Jurkat, Clone E6-1 (cell line): ENCODE data around the gene PKD1. TPM values are rescaled to one million over a fixed set of nuclear protein-coding genes. Genes with fewer than 3 reads are reported as not detected.

Source experiments
- DNase-seq: peaks from one replicate; pipeline ENCODE4 v3.0.0-alpha.2; 2011; ENCODE audit warnings: low read depth, low spot score
- H3K4me3 ChIP-seq: 2 replicates; pipeline ENCODE4 v1.5.1; 2011; ENCODE audit warnings: mild to moderate bottlenecking, low read length, control low read depth, moderate library complexity
- polyA plus RNA-seq: library from polyadenylated mRNA; unstranded; fragments of >200 nt; gene quantifications from one replicate; pipeline ENCODE4 v1.2.1, GENCODE V29; 2012; ENCODE audit warnings: missing spikeins; ENCODE audit not compliant: insufficient read length, insufficient read depth

Gene PKD1
- polyA plus RNA-seq: 75.1 TPM

DNA sequence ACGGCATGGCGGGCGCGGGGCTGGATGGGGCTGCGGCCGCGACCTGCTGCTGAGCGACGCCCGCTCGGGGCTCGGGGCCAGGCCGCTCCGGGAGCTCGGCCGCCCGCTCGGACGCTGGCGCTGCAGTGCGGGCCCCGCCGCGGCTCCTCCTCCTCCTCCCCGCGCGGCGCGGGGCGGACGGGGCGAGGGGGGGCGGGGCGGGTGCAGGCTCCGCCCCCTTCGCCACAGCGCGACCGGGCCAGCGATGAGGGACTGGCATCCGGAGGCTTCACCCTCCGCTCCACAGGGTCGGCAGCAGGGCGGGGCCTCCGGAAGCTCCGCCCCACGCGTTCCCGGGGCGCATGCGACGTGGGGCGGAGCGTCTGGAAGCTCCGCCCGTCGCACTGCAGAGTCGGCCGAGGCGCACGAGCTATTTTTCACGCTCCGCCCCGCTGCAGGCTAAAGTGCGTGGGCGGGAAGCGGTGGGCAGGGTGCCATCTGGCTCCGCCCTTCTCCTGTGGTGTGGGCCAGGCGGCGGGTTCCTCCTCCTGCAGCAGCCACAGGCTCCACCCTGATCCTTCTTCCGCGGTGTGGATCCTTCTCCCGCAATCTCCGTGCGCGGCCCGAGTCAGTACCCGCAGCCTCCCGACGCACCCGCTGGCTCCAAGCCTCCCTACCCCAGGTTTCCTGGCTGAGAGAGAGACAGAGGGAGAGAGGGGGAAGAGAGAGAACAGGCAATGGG lies at the start of gene PKD1:
Gene PKD1, minus strand, starts transcription at position 129 of the 721 bp plus-strand sequence. CDS start 209 bp downstream, outside the sequence.
- peak within 1 kb of the TSS; percentile 51 for H3K4me3 ChIP-seq
- peak; percentile 92 for DNase-seq

DNA sequence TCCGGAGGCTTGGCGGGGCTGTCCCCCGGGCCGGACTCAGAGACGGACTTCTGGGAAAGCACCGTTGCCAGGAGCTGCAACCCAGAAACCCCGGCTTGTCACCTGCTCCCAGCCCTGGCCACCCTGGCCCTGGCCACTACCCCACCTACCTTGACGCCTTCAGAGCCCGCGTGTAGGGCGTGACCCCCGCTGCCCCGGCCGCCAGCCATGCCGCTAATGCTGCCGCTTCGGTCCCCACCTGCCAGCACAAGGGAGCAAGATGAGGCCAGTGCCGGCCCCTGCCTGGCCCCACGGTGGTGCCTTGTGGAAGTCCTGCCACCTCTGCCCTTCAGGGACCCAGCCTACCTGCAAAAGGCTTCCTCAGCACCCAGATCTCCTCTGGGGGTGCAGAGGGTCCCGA lies 49.3 kb upstream of the PKD1 start:
- DNase-seq: no peak

DNA sequence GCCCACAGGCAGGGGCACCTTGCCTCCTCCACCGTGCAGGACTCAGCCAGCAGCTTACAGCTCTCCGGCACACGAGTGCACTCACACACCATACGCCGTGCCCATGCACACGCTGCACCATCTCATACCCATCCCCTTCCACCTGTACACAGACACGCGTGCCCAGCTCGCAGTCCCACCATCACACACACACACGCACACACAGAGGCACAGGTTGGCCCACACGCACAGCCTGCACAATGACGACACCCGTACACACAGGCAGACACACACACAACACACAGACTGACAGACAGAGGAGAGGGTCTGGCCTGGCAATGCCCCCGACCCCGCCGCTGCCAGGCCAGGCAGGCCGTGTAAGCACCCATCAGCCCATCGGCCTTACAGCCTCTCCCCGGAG lies 48.6 kb upstream of the PKD1 start:
- DNase-seq: no peak
- no peak overlapping the region for H3K4me3 ChIP-seq

More for the DNA sequence above, 49.3 kb upstream of the PKD1 start:
- H3K4me3 ChIP-seq: no peak overlapping the region

DNA sequence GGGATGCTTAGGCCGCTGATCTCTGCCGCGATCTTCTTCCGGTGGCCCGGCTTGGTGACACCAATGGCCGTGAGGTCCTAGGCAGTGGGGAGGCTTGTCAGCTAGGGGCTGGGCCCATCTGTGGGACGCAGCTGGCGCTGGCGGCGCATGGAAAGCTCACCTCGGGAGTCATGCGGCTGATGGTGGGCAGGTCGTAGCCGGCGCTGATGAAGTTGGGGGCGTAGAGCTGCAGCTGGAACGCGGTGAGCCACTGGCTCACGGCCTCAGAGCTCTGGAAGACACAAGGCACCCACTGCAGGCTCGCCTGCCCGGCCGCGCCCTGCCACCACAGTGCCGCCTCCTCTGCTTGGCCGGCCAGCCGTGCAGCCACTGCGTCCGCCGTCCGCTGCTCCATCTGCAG lies 48.0 kb upstream of the PKD1 start:
- H3K4me3 ChIP-seq: no peak overlapping the region

DNA sequence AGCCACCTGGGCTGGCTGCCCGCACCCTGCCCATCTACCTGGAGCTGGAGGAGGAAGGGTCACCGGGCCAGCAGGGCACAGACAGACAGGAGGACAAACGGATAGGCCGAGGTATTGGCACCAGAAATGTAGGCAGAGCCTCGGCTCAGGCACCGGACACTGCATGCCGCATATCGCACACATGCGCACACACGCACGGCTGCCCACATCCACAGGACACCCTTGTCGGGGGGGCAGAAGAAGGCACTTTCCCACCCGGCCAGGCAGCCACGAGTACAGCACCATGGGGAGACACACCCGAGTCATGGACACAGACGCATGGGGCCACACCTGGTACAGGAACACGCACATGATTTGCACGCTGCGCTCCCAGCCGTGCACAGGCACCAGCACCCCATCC lies 46.3 kb upstream of the PKD1 start:
- DNase-seq: no peak

More for the DNA sequence above, 48.0 kb upstream of the PKD1 start:
- no peak for DNase-seq

DNA sequence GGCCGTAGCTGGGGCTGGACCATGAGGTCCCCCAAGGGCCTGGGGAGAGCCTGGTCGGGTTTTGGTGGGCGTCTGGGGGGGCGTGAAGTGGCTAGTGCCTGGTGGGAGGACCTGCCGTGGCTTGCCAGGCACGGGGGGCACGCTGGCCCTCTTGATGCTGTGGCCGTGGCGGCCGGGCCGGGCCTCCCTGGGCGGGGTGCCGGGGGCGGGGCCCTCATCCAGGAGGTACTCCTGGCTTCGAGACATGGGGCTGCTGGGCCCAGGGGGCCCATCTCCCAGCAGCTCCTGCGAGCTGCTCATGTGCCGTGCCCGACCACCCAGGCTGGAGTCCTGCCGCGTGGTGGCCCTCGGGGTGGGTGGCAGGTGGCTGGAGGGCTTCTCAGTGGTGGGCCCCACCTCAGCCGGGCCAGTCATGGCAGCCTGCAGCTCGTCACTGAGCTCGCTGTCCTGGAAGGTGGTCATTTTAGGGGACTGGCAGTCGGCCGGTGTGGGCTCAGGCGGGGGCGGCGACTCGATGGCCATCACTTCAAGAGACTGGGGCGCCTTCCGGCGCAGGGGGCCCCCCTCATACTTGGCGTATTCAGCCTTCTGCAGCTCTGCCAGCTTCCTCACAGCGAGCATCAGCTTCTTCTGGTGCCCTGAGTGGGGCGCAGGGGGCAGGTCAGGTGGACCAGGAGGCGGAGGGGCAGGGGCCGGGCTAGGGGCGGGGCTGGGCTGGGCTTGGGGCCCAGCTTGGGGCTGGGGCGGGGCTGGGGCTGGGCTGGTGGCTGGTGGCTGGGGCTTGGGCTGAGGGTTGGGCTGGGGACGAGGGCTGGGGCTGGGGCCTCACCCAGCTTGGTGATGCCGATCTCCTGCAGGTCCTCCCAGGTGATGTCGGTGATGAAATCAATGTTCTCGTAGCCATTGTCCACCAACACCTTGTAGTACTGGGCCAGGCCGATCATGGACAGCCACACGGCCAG lies 45.5 kb upstream of the PKD1 start:
- DNase-seq: no peak
- no peak overlapping the region for H3K4me3 ChIP-seq

More for the DNA sequence above, 46.3 kb upstream of the PKD1 start:
- no peak overlapping the region for H3K4me3 ChIP-seq

DNA sequence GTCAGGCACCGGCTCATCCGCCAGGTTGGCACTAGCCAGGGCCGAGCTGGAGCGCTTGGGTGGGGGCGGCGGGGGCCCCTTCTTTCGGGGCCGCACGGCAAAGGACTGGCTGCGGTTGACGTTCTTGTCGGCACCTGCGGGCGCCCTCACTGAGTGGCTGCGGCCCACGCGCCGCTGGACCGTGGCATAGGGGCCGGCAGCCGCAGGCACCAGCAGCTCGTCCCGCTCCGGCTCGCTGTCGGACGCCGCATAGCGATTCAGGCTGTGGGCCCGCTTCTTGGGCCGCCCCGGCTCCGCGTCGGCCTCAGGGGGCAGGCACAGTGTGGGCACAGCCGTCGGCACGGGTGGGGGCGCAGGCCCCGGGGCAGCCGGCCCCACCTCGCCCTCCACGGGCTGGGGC lies 44.8 kb upstream of the PKD1 start:
- H3K4me3 ChIP-seq: no peak overlapping the region
- no peak for DNase-seq

DNA sequence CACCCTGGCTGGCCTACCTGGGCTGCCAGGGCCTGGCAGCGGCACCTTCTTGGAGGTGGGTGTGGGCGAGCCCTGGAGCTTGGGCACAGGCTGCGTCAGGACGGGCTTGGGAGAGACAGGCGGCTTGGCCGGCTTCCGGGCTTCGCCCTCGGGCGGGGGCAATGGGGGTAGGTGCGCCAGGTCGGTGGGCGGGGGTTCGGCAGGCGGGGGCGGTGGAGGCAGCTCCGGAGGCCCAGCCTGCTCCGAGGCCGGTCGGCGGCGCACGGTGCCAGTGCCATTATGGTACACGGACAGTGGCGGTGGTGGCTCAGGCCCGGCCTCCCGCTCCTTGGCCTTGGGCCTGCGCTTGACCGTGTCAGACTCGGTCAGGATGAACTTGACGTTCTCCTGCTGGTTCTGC lies 43.9 kb upstream of the PKD1 start:
- no peak overlapping the region for H3K4me3 ChIP-seq
- no peak for DNase-seq

DNA sequence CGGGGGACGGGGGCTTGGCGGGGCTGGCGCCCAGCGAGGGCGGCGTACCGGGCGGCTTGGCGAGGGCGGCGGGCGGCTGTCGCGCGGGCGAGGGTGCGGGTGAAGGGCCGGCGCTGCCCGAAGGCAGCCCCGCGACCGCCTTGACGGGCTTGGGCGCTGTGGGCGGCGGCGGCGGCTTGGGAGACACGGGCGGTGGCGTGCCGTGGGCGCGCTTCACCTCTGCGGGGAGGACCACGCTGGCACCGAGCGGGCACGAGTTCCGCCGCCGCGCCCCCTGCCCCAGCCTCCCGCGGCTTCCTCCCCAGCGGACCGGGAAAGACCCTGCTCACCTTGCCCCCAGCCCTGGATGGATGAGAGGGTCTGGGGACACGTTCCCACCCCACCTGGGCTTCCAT lies 43.4 kb upstream of the PKD1 start:
- DNase-seq: no peak
- no peak overlapping the region for H3K4me3 ChIP-seq

DNA sequence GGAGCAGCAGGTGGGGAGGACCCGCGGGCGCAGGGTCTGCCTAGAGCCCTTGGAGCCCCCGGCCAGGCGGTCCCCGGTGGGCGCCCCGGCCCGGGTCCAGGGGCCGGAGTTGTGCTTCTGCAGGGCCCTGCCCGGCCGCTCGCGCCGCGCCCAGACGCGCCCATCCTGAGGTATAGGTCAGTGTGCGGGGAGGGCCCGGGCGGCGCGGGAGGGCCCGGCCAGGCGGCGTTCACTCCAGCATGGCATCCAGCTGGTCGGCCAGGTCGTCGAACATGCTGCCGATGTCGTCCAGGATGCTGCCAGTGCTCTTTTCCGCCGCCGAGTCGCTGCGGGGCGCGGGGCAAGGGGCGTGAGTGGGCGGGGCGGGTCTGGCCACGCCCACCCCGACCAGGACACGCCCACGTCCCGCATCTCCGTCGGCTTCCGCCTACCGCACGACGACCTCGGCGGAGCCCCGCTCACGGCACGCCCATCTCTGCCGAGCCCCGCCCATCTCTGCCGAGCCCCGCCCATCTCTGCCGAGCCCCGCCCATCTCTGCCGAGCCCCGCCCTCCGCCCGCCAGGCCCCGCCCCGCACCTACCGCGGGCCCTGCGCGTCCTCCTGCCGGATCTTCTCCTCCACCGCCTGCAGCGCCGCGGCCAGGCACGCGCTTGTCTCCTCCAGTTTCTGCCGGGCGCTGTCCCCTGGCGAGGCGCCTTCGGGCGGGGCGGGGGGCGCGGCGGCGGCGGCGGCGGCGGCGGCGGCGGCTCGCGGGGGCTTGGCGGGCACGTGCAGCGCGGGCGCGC lies 42.8 kb upstream of the PKD1 start:
- no peak overlapping the region for H3K4me3 ChIP-seq
- no peak for DNase-seq

DNA sequence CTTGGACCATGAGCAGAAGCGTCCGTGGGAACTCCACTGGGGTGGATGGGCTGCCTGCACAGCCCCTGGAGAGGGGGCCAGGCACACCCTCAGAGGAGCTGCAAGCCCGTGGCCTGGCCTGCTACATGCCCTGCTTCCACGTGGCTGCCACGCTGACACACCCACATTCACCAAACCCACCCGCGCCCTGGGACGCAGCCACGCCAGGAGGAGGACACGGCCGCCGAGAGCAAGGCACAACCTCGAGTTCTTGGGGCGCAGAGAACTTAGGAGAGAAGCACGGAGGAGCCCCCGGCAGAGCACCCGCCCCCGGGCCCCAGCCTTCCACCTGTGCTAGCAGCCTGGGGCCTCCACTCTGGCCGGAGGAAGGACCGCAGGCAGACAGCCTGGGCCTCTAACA lies 41.9 kb upstream of the PKD1 start:
- no peak for DNase-seq
- H3K4me3 ChIP-seq: no peak overlapping the region

DNA sequence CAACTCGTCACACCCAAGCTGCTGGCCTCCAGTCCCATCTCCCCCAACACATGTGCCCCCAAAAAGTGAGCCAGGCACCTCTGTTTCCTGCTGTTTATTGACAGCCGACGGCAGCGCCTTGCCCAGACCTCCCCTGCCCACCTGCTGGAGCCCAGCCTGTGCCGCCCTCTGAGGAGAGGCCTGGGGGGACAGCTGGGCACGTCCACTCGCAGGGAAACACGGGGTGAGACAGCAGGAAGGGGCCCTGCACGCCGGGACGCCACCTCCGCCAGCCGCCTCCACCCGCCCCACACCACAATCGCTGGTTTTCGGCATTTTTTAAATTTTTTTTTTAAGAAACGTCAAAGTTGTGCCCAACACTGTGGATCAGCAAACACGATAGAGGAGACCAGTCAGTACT lies 41.4 kb upstream of the PKD1 start:
- H3K4me3 ChIP-seq: no peak overlapping the region
- DNase-seq: no peak

DNA sequence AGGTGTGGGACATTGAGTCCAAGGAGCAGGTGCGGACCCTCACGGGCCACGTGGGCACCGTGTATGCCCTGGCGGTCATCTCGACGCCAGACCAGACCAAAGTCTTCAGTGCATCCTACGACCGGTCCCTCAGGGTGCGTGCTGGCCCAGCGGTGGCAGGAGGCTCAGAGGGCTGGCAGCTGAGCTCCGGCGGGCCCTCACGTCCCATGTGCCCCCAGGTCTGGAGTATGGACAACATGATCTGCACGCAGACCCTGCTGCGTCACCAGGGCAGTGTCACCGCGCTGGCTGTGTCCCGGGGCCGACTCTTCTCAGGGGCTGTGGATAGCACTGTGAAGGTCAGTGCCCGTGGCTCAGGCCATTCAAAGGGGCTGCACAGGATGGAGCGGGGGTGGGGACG lies 40.3 kb upstream of the PKD1 start:
- DNase-seq: no peak
- H3K4me3 ChIP-seq: no peak overlapping the region

DNA sequence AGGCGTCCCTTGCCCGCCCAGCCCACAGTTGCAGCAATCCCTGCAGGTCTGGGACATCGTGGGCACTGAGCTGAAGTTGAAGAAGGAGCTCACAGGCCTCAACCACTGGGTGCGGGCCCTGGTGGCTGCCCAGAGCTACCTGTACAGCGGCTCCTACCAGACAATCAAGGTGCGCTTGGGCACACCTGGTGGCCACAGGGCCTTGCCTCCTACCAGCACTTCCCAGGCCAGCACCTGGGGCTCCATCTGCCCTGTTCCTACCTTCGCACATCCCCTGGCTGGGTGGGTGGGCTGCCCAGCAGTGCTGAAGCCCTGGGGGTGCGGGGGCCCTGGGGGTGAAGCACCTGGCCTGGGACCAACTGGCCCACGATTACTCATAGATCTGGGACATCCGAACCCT lies 39.8 kb upstream of the PKD1 start:
- DNase-seq: no peak
- no peak overlapping the region for H3K4me3 ChIP-seq

DNA sequence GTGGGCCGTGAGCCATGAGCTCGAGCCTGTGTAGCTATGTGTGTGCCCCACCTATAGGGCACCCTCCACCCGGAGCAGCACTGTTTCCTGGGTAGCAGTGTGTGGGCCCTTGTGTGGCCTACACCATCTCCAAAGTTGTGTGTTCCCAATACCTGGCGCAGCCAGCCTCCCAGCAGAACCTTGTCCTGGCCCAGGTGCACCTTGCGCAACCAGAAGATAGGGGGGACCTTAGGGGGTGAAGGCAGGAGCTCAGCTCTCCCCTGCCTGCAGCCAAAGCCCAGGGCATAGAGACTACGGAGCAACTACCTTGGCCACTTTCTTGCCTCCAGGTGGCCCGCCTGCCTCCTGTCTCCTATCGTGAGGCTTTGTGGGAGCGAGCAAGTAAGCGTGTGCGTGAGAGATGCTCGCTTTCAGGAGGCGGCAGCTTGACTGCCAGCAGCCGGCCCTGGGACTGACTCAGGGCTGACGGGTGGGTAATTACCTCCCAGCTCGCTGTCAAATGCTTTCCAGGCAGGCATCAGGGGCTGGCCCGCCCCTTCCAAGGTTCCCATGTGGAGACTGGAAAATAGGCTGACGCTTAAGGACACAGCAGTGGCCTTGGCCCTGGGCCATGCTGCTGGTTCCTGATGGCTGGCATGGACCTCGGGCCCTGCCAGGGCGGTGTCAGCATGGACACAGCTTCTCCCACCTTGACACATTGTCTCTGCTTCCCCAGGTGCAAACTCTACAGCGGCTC lies 38.9 kb upstream of the PKD1 start:
- DNase-seq: no peak

DNA sequence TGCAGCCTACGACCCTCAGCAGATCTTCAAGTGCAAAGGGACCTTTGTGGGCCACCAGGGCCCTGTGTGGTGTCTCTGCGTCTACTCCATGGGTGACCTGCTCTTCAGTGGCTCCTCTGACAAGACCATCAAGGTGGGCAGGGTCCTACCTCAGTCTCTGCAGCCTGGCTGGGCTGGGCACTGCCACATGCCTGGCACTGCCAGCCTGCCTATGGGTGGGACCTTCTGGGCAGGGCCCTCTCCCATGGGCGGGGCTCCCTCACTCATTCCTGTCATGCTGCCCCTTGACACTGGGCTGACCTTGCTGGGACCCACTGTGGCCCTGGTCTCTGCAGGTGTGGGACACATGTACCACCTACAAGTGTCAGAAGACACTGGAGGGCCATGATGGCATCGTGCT lies 38.2 kb upstream of the PKD1 start:
- H3K4me3 ChIP-seq: no peak overlapping the region
- DNase-seq: no peak

More for the DNA sequence above, 38.9 kb upstream of the PKD1 start:
- no peak overlapping the region for H3K4me3 ChIP-seq

DNA sequence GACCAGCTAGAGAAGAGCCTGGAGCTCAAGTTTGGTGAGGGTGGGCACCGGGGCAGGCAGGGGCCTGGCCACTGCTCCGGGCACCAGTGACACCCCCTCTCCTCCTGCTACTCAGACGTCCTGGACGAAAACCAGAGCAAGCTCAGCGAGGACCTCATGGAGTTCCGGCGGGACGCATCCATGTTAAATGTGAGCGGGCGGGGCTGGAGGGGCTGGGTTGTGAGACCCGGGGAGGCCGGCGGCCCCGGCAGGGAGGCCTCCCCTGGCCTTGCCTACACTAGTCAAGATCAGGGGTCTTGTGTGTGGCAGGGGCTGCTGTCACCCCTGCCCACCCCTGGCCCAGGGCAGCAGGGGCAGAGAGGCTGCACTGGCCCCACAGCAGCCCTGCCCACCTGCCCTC lies 37.7 kb upstream of the PKD1 start:
- no peak overlapping the region for H3K4me3 ChIP-seq
- no peak for DNase-seq

DNA sequence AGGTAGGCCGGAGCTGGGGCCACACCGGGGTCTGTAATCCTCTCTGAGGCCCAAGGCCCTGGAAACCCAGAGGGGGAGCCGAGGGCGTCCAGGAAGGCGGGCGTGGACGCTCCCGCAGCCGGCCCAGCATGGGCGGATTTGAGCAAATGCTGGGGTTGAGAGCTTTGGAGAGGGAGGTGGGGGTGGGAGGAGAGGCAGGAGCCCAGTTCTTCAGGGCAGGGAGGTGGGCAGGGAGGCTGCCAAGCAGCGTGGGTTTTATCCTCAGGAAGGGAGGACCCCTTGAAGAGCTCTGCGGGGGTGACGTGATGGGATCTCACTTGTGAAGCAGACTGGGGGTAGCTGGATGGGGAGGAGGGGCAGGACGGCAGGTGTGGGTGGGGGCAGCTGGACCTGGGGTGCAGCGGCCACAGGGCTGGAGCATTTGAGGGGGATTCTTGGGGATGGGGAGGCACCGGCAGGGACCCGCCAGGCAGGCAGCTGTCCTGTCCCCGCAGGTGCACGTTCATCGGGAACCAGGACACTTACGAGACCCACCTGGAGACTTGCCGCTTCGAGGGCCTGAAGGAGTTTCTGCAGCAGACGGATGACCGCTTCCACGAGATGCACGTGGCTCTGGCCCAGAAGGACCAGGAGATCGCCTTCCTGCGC lies 37.1 kb upstream of the PKD1 start:
- no peak for DNase-seq
- no peak overlapping the region for H3K4me3 ChIP-seq
